Caco-2 (cell line): Measurements from ENCODE around the gene OR2A14. TPM values are rescaled to one million over a fixed set of nuclear protein-coding genes. Genes with fewer than 3 reads are reported as not detected.
"Not testable (repeated sequence)": the region's sequence is repeated elsewhere in the genome, so short reads cannot be mapped to it uniquely, and the experiment has no call there.

ENCODE experiments used
- BruUV-seq: library from RNA; stranded (reverse); fragments of 400-500 nt; replicated peaks from 2 replicates; lab custom pipeline; 2021; lab: Mats Ljungman, UMichigan
- CTCF ChIA-PET: fragments of 300-600 bp; sonication (Branson Sonifier 250); formaldehyde crosslinking; loops from one replicate; lab custom pipeline; 2022; ENCODE audit warnings: antibody characterized with exemption; lab: Charles Lee
- POLR2A ChIA-PET: fragments of 300-600 bp; sonication (Branson Sonifier 250); formaldehyde crosslinking; loops from one replicate; lab custom pipeline; 2022; ENCODE audit warnings: antibody characterized with exemption; lab: Charles Lee
- DNase-seq, 2 experiments: peaks; one replicate each; pipeline versions ENCODE4 v3.0.0 to v3.0.0-alpha.2; 2020 to 2022
- H3K27me3 ChIP-seq: replicated peaks from 2 replicates; pipeline ENCODE4 v1.6.0; 2011; ENCODE audit warnings: low read length; ENCODE audit not compliant: control insufficient read depth, insufficient read depth
- H3K36me3 ChIP-seq: 2 replicates; pipeline ENCODE4 v1.5.1; 2011; ENCODE audit warnings: low read length; ENCODE audit not compliant: control insufficient read depth, insufficient read depth
- H3K4me1 ChIP-seq: fragments of 250-450 bp; sonication (Bioruptor Pico); 2 replicates; pipeline ENCODE4 v1.5.1; 2020; ENCODE audit warnings: mild to moderate bottlenecking
- H3K4me3 ChIP-seq: 2 replicates; pipeline ENCODE4 v1.5.1; 2011; ENCODE audit warnings: low read depth, mild to moderate bottlenecking, control low read depth, low read length
- H3K9me3 ChIP-seq: fragments of 250-450 bp; sonication (Bioruptor Pico); 2 replicates; pipeline ENCODE4 v1.5.1; 2020; ENCODE audit warnings: mild to moderate bottlenecking, moderate library complexity
- H3K27ac Mint-ChIP-seq: one replicate; pipeline ENCODE4 v1.8.0; 2022; ENCODE audit warnings: mixed read lengths; ENCODE audit not compliant: unreplicated experiment
- H3K27me3 Mint-ChIP-seq: one replicate; pipeline ENCODE4 v1.8.0; 2022; ENCODE audit warnings: mixed read lengths; ENCODE audit not compliant: insufficient read depth, unreplicated experiment
- H3K36me3 Mint-ChIP-seq: one replicate; pipeline ENCODE4 v1.8.0; 2022; ENCODE audit warnings: mild to moderate bottlenecking, mixed read lengths; ENCODE audit not compliant: insufficient read depth, unreplicated experiment
- H3K4me1 Mint-ChIP-seq: one replicate; pipeline ENCODE4 v1.8.0; 2022; ENCODE audit warnings: low read depth, mixed read lengths; ENCODE audit not compliant: unreplicated experiment
- H3K4me3 Mint-ChIP-seq: one replicate; pipeline ENCODE4 v1.8.0; 2022; ENCODE audit warnings: mild to moderate bottlenecking, moderate library complexity, mixed read lengths; ENCODE audit not compliant: unreplicated experiment
- H3K9me3 Mint-ChIP-seq: one replicate; pipeline ENCODE4 v1.8.0; 2022; ENCODE audit warnings: mixed read lengths; ENCODE audit not compliant: unreplicated experiment
- CTCF ChIP-seq, 2 experiments: fragments of 200-600 bp in 1 of 2; IDR thresholded peaks; 1 replicate in 1 of 2; 2 replicates in 1 of 2; pipeline versions ENCODE4 v1.5.1 to v1.8.0; 2011 to 2022; ENCODE audit warnings: antibody characterized with exemption in 1 of 2, control low read depth in 1 of 2, inconsistent platforms in 1 of 2, low read depth in 1 of 2, low read length in 1 of 2, mild to moderate bottlenecking in 1 of 2, moderate library complexity in 1 of 2; ENCODE audit not compliant: insufficient read depth in 1 of 2, severe bottlenecking in 1 of 2, unreplicated experiment in 1 of 2
- intact Hi-C: fragments of 100-400 bp; cut with micrococcal nuclease; formaldehyde crosslinking; loops from one replicate; pipeline ENCODE4 v1.10.0; 2022; ENCODE audit not compliant: unreplicated experiment
- total RNA-seq: library from RNA; stranded (reverse); gene quantifications from 2 replicates; pipeline ENCODE4 v1.2.3, GENCODE V29; 2022

The OR2A14 gene
- total RNA-seq, 1 experiment from 2014 or later = not detected

GRCh38 chr7:144113651-144114050, 9.3 kb upstream of the OR2A14 start:
- TF ChIP-seq CTCF (IDR thresholded peaks at IDR 0.05; ENCODE audit: insufficient read depth in 1 of 2, low read depth in 1 of 2, low read length in 1 of 2, severe bottlenecking in 1 of 2, unreplicated experiment in 1 of 2) = no peak
- Mint-ChIP-seq H3K9me3 (no peaks in the 10 kb centered on the region), H3K4me3 (no peak overlapping the region), H3K36me3 (no peaks in the 10 kb centered on the region), H3K27ac (no peak overlapping the region), H3K27me3 (peaks cover 4% of the 10 kb centered on the region), H3K4me1 (no peaks in the 10 kb centered on the region)
- intact Hi-C loops = no loop called here
- H3K4me3 ChIP-seq = no peak overlapping the region
- POLR2A ChIA-PET = no interaction called here
- H3K4me1 ChIP-seq = no peaks in the 10 kb centered on the region
- no peaks in the 10 kb centered on the region for H3K9me3 ChIP-seq
- DNase-seq = no peak
- H3K36me3 ChIP-seq = no peaks in the 10 kb centered on the region
- CTCF ChIA-PET = interaction anchor here (0.7 kb wide), 1 partner anchor 14 kb away, joined by 3 read pairs; no protein-coding TSS in a partner anchor
- H3K27me3 ChIP-seq = no peaks in the 10 kb centered on the region
- no TSS peak for BruUV-seq

- H3K27me3 Mint-ChIP-seq = peaks cover 4% of the 10 kb centered on the region
- no peaks in the 10 kb centered on the region for H3K27me3 ChIP-seq
- no peaks in the 10 kb centered on the region for H3K36me3 ChIP-seq
- no peak overlapping the region for H3K4me3 ChIP-seq
- intact Hi-C loops = no loop called here
- CTCF ChIA-PET = no interaction called here
- DNase-seq = no peak
- no peaks in the 10 kb centered on the region for H3K4me1 Mint-ChIP-seq
- no TSS peak for BruUV-seq
- H3K36me3 Mint-ChIP-seq = no peaks in the 10 kb centered on the region
- H3K9me3 ChIP-seq = no peaks in the 10 kb centered on the region
- H3K9me3 Mint-ChIP-seq = no peaks in the 10 kb centered on the region
- no peak overlapping the region for H3K27ac Mint-ChIP-seq
- H3K4me3 Mint-ChIP-seq = no peak overlapping the region
- POLR2A ChIA-PET = no interaction called here
- H3K4me1 ChIP-seq = no peaks in the 10 kb centered on the region
- TF ChIP-seq CTCF (IDR thresholded peaks at IDR 0.05; ENCODE audit: insufficient read depth in 1 of 2, low read depth in 1 of 2, low read length in 1 of 2, severe bottlenecking in 1 of 2, unreplicated experiment in 1 of 2) = no peak
Measured at GRCh38 chr7:144118341-144118740, 4.6 kb upstream of the OR2A14 start.

GRCh38 chr7:144127714-144128334, 4.8 kb downstream of the OR2A14 start:
- Histone ChIP-seq H3K4me3 (no peak overlapping the region), H3K4me1 (no peaks in the 10 kb centered on the region), H3K36me3 (no peaks in the 10 kb centered on the region), H3K27me3 (no peaks in the 10 kb centered on the region), H3K9me3 (no peaks in the 10 kb centered on the region)
- Mint-ChIP-seq H3K4me1 (no peaks in the 10 kb centered on the region), H3K27me3 (no peaks in the 10 kb centered on the region), H3K27ac (no peak overlapping the region), H3K9me3 (no peaks in the 10 kb centered on the region), H3K36me3 (no peaks in the 10 kb centered on the region), H3K4me3 (no peak overlapping the region)
- peak; percentile 94 to 97 for TF ChIP-seq CTCF (IDR thresholded peaks at IDR 0.05; ENCODE audit: insufficient read depth in 1 of 2, low read depth in 1 of 2, low read length in 1 of 2, severe bottlenecking in 1 of 2, unreplicated experiment in 1 of 2)
- intact Hi-C loops = loop anchor here (1.0 kb wide), 3 partner anchors 97 to 226 kb away; partner anchors contain the start of gene TCAF1
- no TSS peak for BruUV-seq
- POLR2A ChIA-PET = interaction anchor here (0.8 kb wide), 1 partner anchor 226 kb away, joined by 3 read pairs; the partner anchor contains the start of gene TCAF1
- DNase-seq = peak; percentile 91 to 95
- CTCF ChIA-PET = interaction anchor here (0.6 to 1.5 kb wide), 14 partner anchors 11 to 391 kb away, joined by 3 to 20 read pairs (median 4); partner anchors contain the start of genes OR2A5 and TCAF1

GRCh38 chr7:144129601-144130000, 6.6 kb downstream of the OR2A14 start:
- POLR2A ChIA-PET, intact Hi-C loops, BruUV-seq: not testable (repeated sequence)

More at GRCh38 chr7:144129601-144130000, 6.6 kb downstream of the OR2A14 start:
- H3K36me3 Mint-ChIP-seq, DNase-seq, H3K9me3 Mint-ChIP-seq, H3K9me3 ChIP-seq, H3K4me3 Mint-ChIP-seq, H3K27me3 ChIP-seq, H3K36me3 ChIP-seq, H3K4me1 Mint-ChIP-seq, H3K4me1 ChIP-seq, H3K27ac Mint-ChIP-seq, H3K4me3 ChIP-seq, H3K27me3 Mint-ChIP-seq, CTCF ChIA-PET: not testable (repeated sequence)
